ENCODE results near the gene SMARCA1.

SMARCA1 gene

DNA sequence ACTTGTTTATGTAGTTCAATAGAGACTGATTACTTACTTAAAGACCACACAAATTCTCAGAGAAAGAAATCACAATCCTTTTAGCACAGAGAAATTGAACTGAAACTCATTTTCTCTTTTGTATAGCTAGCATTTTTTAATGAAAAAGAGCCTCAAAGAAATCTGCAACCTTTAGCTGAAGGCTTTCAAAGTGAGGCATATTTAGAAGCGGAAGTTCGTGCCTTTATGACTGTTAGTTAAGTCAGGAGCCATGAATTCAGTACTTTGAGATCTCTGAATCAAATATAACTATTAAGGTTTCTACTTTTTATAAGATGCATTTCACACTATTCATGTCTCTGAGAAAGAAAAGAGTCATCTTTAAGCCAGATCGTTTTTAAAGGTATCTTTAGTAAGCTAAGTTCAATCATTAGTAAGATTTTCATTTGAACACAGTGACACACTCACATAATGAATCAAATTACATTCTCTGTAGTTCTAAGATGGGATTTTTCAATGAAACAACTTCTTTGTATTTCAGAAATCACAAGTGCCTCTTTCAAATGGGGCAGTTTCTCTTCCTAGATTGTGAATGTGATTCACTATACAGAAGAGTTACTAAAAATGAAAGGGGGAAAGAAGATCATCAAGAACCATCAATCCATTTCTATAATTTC lies 61.4 kb downstream of the SMARCA1 start:
- Histone ChIP-seq H3K9me3 (ENCODE audit: control insufficient read depth, insufficient read depth, low read length) (no peaks in the 10 kb centered on the region), H3K9ac (ENCODE audit: low read depth, low read length) (no peak overlapping the region), H3K36me3 (ENCODE audit: insufficient read depth, low read length) (peaks cover 4% of the 10 kb centered on the region; the same call in 1 of the 2 replicates), H3K4me1 (ENCODE audit: insufficient read depth, low read length) (no peaks in the 10 kb centered on the region)

DNA sequence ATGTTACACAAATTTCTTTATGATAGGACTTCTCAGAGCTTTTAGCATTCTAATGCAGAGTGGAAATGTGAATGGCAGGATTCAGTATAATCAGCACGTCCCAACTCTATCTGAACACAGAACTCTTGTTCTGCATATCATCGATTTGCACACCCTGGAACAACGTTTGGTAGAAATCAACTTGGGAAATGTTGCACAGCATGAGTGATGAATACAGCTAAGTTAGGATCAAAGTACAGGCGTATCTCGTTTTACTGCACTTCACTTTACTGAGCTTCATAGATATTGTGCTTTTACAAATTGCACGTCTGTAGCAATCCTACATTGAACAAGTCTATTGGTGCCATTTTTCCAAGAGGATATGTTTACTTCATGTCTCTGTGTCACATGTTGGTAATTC lies 70.8 kb downstream of the SMARCA1 start:
- H3K4me1 ChIP-seq (ENCODE audit: insufficient read depth, low read length) = no peaks in the 10 kb centered on the region
- H3K9me3 ChIP-seq (ENCODE audit: control insufficient read depth, insufficient read depth, low read length) = no peaks in the 10 kb centered on the region
- H3K36me3 ChIP-seq (ENCODE audit: insufficient read depth, low read length) = 0 out of 2 replicates have a peak, but pooled peaks cover 2% of the 10 kb centered on the region
- no peak overlapping the region for H3K9ac ChIP-seq (ENCODE audit: low read depth, low read length)

DNA sequence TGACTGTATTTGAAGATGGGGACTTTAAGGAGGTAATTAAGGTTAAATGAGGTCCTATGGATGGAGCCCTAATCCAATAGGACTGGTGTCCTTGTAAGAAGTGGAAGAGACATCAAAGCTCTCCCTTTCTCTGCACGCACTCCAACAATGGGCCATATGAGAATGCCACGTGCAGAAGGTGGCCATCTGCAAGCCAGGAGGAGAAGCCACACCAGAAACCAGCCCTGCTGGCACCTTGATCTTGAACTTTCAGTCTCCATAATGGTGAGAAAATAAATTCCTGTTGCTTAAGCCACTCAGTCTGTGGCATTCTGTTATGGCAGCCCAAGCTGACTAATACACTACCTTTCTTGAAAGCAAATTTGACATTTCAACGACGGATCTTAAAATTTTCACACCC lies 73.2 kb downstream of the SMARCA1 start:
- Histone ChIP-seq H3K9ac (ENCODE audit: low read depth, low read length) (no peak overlapping the region), H3K9me3 (ENCODE audit: control insufficient read depth, insufficient read depth, low read length) (no peaks in the 10 kb centered on the region), H3K4me1 (ENCODE audit: insufficient read depth, low read length) (no peaks in the 10 kb centered on the region), H3K36me3 (ENCODE audit: insufficient read depth, low read length) (0 out of 2 replicates have a peak, but pooled peaks cover 2% of the 10 kb centered on the region)

DNA sequence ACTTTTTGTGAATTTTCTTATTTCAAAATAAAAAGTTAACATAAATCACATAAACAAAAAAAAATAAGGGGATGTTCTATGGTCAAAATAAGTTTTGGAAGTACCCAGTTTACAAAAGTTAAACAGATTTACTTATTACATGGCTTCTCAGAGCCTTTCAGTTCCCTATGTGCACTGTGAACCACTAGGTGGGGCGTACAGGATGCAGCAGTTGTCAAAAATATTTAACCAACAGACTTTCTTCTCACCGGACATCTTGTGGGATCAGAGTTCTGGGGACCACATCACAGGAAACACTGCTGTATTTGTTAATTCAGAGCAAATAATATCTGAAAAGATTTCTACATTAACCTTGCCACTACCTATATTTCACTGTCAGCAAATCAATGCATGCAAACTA lies 74.1 kb downstream of the SMARCA1 start:
- no peaks in the 10 kb centered on the region for H3K9me3 ChIP-seq (ENCODE audit: control insufficient read depth, insufficient read depth, low read length)
- no peaks in the 10 kb centered on the region for H3K4me1 ChIP-seq (ENCODE audit: insufficient read depth, low read length)
- H3K36me3 ChIP-seq (ENCODE audit: insufficient read depth, low read length) = 0 out of 2 replicates have a peak, but pooled peaks cover 2% of the 10 kb centered on the region
- no peak overlapping the region for H3K9ac ChIP-seq (ENCODE audit: low read depth, low read length)

DNA sequence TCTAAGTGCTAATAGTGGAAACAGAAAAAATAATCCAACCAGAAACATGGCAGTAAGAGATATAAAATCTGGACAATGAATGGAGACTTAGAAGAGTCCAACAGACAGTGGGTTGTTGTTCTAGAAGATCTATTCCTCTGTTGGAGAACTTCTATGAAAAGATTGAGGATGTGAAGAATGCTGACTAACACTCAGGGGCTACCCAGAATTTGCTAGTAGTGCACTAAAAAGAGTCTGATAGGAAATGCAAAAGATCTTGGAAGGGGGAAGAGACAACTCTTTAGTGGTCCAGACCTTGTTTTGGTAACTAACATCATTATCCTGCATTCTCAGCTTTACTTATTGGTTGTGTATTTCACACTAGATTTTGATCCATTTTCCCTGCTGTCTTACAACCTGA lies 77.9 kb downstream of the SMARCA1 start:
- Histone ChIP-seq H3K9ac (ENCODE audit: low read depth, low read length) (no peak overlapping the region), H3K4me1 (ENCODE audit: insufficient read depth, low read length) (no peaks in the 10 kb centered on the region), H3K36me3 (ENCODE audit: insufficient read depth, low read length) (no peaks in the 10 kb centered on the region; the same call in 1 of the 2 replicates), H3K9me3 (ENCODE audit: control insufficient read depth, insufficient read depth, low read length) (no peaks in the 10 kb centered on the region)

DNA sequence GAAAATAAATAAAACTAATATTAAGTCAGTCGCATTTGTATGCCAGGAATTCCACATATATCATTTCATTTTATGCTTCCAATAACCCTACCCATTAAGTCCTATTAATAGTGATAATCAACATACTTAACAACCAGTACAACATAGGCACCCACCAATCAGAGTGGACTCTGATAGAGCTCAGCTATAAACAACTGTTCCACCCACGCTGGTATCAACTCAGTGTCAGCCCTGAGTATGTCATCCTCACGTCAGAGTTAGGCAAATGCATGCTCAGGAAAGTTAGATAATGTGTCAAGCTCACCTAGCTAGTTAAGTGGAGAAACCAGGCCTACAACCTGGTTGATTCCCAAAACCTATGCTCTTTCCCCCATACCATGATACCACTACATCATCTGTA lies 89.3 kb downstream of the SMARCA1 start:
- Histone ChIP-seq H3K9me3 (ENCODE audit: control insufficient read depth, insufficient read depth, low read length) (no peaks in the 10 kb centered on the region), H3K9ac (ENCODE audit: low read depth, low read length) (no peak overlapping the region), H3K4me1 (ENCODE audit: insufficient read depth, low read length) (no peaks in the 10 kb centered on the region), H3K36me3 (ENCODE audit: insufficient read depth, low read length) (no peaks in the 10 kb centered on the region)

DNA sequence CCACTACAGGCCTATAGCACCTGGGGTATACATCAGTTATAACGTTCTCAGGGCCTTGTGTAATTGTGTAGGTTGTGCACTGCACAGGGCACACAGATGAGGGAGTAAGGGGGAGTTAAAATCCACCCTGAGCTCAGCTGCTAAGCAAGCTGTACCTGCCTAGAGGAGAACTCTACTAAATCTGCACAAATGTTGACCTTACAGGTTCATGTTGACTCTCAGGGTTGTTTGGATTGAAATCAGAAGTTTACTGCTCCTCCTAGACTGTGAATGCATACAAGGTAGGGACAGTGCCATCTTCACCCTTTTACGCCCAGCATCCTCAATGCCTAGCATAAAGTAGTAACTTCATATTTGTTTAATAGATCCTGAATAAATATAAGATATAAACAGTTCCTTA lies 89.8 kb downstream of the SMARCA1 start:
- Histone ChIP-seq H3K36me3 (ENCODE audit: insufficient read depth, low read length) (no peaks in the 10 kb centered on the region), H3K4me1 (ENCODE audit: insufficient read depth, low read length) (no peaks in the 10 kb centered on the region), H3K9me3 (ENCODE audit: control insufficient read depth, insufficient read depth, low read length) (0 out of 2 replicates have a peak, but pooled peaks cover under 1% of the 10 kb centered on the region), H3K9ac (ENCODE audit: low read depth, low read length) (no peak overlapping the region)

DNA sequence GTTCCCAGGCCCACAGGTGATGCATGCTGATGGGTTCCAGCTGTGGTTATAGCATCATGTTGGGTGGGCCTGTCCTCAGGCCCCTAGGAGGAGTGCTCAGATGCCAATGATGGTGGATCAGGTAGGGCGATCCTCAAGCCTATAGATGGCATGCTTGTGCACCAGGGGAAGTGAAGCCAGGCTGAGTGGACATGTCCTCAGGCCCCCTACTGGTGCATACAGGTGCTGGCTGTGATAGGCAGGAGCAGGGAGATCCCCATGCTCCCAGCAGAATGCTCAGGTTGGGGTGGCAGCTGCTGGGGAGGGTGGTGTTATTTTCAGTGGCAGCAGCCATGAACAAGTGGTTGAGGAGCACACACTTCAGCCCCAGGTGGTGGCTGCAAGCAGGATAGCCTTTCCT lies 96.0 kb downstream of the SMARCA1 start:
- H3K4me1 ChIP-seq (ENCODE audit: insufficient read depth, low read length) = no peaks in the 10 kb centered on the region
- peaks cover 15% of the 10 kb centered on the region for H3K9me3 ChIP-seq (ENCODE audit: control insufficient read depth, insufficient read depth, low read length)
- H3K36me3 ChIP-seq (ENCODE audit: insufficient read depth, low read length) = peaks cover 4% of the 10 kb centered on the region; the same call in 1 of the 2 replicates
- no peak overlapping the region for H3K9ac ChIP-seq (ENCODE audit: low read depth, low read length)

DNA sequence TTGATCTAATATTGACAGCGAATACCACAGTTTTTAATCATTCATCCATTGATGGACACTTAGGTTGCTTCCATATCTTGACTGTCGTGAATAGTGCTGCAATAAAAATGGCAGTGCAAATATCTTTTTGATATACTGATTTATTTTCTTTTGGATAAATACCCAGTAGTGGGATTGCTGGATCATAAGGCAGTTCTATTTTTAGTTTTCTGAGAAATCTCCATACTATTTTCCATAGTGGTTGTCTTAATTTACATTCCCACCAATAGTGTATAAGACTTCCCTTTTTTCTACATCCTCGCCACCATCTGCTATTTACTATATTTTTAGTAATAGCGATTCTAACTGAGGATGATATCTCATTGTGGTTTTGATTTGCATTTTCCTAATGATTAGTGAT lies 100.1 kb downstream of the SMARCA1 start:
- Histone ChIP-seq H3K4me1 (ENCODE audit: insufficient read depth, low read length) (no peaks in the 10 kb centered on the region), H3K36me3 (ENCODE audit: insufficient read depth, low read length) (peaks cover 4% of the 10 kb centered on the region; the same call in 1 of the 2 replicates), H3K9me3 (ENCODE audit: control insufficient read depth, insufficient read depth, low read length) (peaks cover 12% of the 10 kb centered on the region), H3K9ac (ENCODE audit: low read depth, low read length) (no peak overlapping the region)

DNA sequence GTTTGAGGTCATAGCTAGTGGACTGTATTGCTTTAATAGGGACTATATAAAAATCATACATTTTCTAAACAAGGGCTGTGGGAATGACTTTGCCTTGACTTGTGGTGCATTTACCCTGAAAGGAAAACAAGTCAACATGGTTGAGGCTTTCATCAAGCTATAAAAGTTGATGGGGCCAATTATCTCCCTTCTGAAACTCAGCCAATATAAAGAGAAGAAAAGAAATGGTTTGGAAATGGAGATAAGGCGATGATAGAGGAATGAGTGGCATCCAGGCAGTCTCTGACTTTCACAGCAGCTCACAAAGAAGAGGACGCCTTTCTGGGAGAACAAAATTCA lies 118.7 kb downstream of the SMARCA1 start:
- no peak overlapping the region for H3K9ac ChIP-seq (ENCODE audit: low read depth, low read length)
- no peaks in the 10 kb centered on the region for H3K9me3 ChIP-seq (ENCODE audit: control insufficient read depth, insufficient read depth, low read length)
- no peaks in the 10 kb centered on the region; the same call in 1 of the 2 replicates for H3K4me1 ChIP-seq (ENCODE audit: insufficient read depth, low read length)
- H3K36me3 ChIP-seq (ENCODE audit: insufficient read depth, low read length) = peaks cover 2% of the 10 kb centered on the region; the same call in 1 of the 2 replicates

DNA sequence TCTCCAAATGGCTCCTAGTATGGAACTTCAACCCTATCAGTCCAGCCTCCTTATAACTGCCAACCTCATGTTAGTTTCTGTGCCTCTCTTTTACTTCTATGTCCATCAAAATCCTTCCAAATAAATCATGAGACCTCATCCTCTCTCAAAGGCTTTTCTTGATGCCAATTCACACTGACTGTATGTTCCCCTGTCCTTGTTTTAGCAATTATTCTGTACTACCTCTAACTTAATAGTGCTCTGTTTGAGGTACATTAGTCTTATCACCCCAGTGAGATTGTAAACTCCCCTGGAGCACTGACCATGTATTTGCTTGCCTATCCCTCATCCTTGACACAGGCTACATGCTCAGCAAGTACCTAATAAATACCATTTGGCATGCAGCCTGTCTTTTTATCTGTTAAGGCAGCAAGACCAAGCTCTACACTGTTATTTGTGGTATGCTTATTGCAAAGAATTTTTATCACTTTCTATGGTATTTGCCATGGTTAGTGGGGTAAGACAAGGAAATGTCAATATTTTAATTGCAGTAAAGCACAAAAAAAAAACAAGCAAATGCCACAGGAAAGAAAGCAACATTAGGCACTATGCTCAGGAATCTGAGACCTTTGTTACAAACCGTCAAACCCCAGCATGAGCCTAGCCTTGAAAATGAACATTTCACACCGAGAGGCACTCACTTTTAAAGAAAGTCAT lies 119.2 kb downstream of the SMARCA1 start:
- H3K4me1 ChIP-seq (ENCODE audit: insufficient read depth, low read length) = no peaks in the 10 kb centered on the region; the same call in 1 of the 2 replicates
- peaks cover 2% of the 10 kb centered on the region; the same call in 1 of the 2 replicates for H3K36me3 ChIP-seq (ENCODE audit: insufficient read depth, low read length)
- H3K9ac ChIP-seq (ENCODE audit: low read depth, low read length) = no peak overlapping the region
- no peaks in the 10 kb centered on the region for H3K9me3 ChIP-seq (ENCODE audit: control insufficient read depth, insufficient read depth, low read length)
